SK-N-SH treated with all-trans-retinoic acid at 6 μM for 48 hours (cell line): ENCODE data around the gene TAAR9.

Source experiments
- ARNTL ChIP-seq: fragments of 450-650 bp; formaldehyde crosslinking; IDR thresholded peaks from 2 replicates; pipeline ENCODE4 v1.5.0; 2020; ENCODE audit warnings: low read depth, mild to moderate bottlenecking, moderate library complexity, borderline replicate concordance
- RARB ChIP-seq: fragments of 250-450 bp; sonication (Bioruptor Pico); IDR thresholded peaks from 2 replicates; pipeline ENCODE4 v1.8.0; 2021; ENCODE audit warnings: mild to moderate bottlenecking, moderate library complexity

DNA sequence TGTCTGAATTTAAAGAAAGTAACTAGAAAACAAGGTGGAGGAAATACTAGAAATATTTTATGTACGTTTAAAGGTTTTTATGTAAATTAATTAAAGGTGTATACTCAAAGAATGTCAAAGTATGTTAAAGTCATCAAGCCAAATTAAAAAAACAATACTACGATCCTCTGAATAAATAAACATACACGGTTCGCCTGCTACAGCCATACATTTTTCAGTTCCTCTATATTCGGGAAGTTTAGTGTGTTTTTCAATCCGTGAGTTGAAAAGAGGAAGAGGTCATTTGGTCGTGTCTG lies 25.8 kb upstream of the TAAR9 start:
- TF ChIP-seq ARNTL (CRISPR knock-in tag) (no peak), RARB (CRISPR knock-in tag) (no peak)
